Measurements from ENCODE around the gene SIGLEC8. TPM values are rescaled to one million over a fixed set of nuclear protein-coding genes. Genes with fewer than 3 reads are reported as not detected.
"Not testable (repeated sequence)": the region's sequence is repeated elsewhere in the genome, so short reads cannot be mapped to it uniquely, and the experiment has no call there.

SIGLEC8 gene
- total RNA-seq, 1 donor from 2014 or later, result not detected

- Mint-ChIP-seq H3K27ac (no peak overlapping the region), H3K4me1 (ENCODE audit: low read depth) (no peaks in the 10 kb centered on the region), H3K27me3 (peaks cover 64% of the 10 kb centered on the region), H3K4me3 (ENCODE audit: low read depth) (no peak overlapping the region), H3K36me3 (ENCODE audit: insufficient read depth) (no peaks in the 10 kb centered on the region), H3K9me3 (ENCODE audit: low read depth) (no peaks in the 10 kb centered on the region)
- no peak for TF ChIP-seq CTCF (IDR thresholded peaks at IDR 0.05; ENCODE audit: unreplicated experiment)
- DNase-seq (ENCODE audit: low spot score, unreplicated experiment), result no peak
Observed at GRCh38 chr19:51468545-51468920, 10.3 kb upstream of the SIGLEC8 start.

- TF ChIP-seq CTCF (IDR thresholded peaks at IDR 0.05; ENCODE audit: unreplicated experiment), result no peak
- Mint-ChIP-seq H3K27ac (no peak overlapping the region), H3K36me3 (ENCODE audit: insufficient read depth) (no peaks in the 10 kb centered on the region), H3K27me3 (peaks cover 67% of the 10 kb centered on the region), H3K4me3 (ENCODE audit: low read depth) (no peak overlapping the region), H3K4me1 (ENCODE audit: low read depth) (no peaks in the 10 kb centered on the region), H3K9me3 (ENCODE audit: low read depth) (no peaks in the 10 kb centered on the region)
- DNase-seq (ENCODE audit: low spot score, unreplicated experiment), result no peak
Observed at GRCh38 chr19:51467864-51468544, 9.8 kb upstream of the SIGLEC8 start.

- Mint-ChIP-seq H3K36me3 (ENCODE audit: insufficient read depth) (no peaks in the 10 kb centered on the region), H3K27me3 (peaks cover 59% of the 10 kb centered on the region), H3K27ac (no peak overlapping the region)
Observed at GRCh38 chr19:51466723-51467122, 8.5 kb upstream of the SIGLEC8 start.

GRCh38 chr19:51463976-51464581, 5.8 kb upstream of the SIGLEC8 start:
- H3K27me3 Mint-ChIP-seq, result peaks cover 56% of the 10 kb centered on the region
- not testable (repeated sequence) for H3K4me3 Mint-ChIP-seq (ENCODE audit: low read depth)

More at GRCh38 chr19:51466723-51467122, 8.5 kb upstream of the SIGLEC8 start:
- no peak for TF ChIP-seq CTCF (IDR thresholded peaks at IDR 0.05; ENCODE audit: unreplicated experiment)
- Mint-ChIP-seq H3K4me3 (ENCODE audit: low read depth) (no peak overlapping the region), H3K9me3 (ENCODE audit: low read depth) (no peaks in the 10 kb centered on the region), H3K4me1 (ENCODE audit: low read depth) (no peaks in the 10 kb centered on the region)
- DNase-seq (ENCODE audit: low spot score, unreplicated experiment), result no peak

GRCh38 chr19:51462681-51463080, 4.4 kb upstream of the SIGLEC8 start:
- Mint-ChIP-seq H3K9me3 (ENCODE audit: low read depth) (no peaks in the 10 kb centered on the region), H3K4me1 (ENCODE audit: low read depth) (no peaks in the 10 kb centered on the region), H3K36me3 (ENCODE audit: insufficient read depth) (no peaks in the 10 kb centered on the region), H3K4me3 (ENCODE audit: low read depth) (no peak overlapping the region), H3K27me3 (peaks cover 46% of the 10 kb centered on the region), H3K27ac (no peak overlapping the region)
- no peak for TF ChIP-seq CTCF (IDR thresholded peaks at IDR 0.05; ENCODE audit: unreplicated experiment)
- no peak for DNase-seq (ENCODE audit: low spot score, unreplicated experiment)

More at GRCh38 chr19:51463976-51464581, 5.8 kb upstream of the SIGLEC8 start:
- not testable (repeated sequence) for DNase-seq (ENCODE audit: low spot score, unreplicated experiment); H3K9me3 Mint-ChIP-seq (ENCODE audit: low read depth); H3K4me1 Mint-ChIP-seq (ENCODE audit: low read depth); H3K27ac Mint-ChIP-seq; H3K36me3 Mint-ChIP-seq (ENCODE audit: insufficient read depth)

GRCh38 chr19:51462276-51462675, 4.0 kb upstream of the SIGLEC8 start:
- TF ChIP-seq CTCF (IDR thresholded peaks at IDR 0.05; ENCODE audit: unreplicated experiment), result no peak
- DNase-seq (ENCODE audit: low spot score, unreplicated experiment), result no peak
- H3K4me1 Mint-ChIP-seq (ENCODE audit: low read depth), result no peaks in the 10 kb centered on the region
- H3K9me3 Mint-ChIP-seq (ENCODE audit: low read depth), result no peaks in the 10 kb centered on the region
- H3K36me3 Mint-ChIP-seq (ENCODE audit: insufficient read depth), result no peaks in the 10 kb centered on the region
- H3K27me3 Mint-ChIP-seq, result peaks cover 42% of the 10 kb centered on the region
- H3K27ac Mint-ChIP-seq, result no peak overlapping the region
- H3K4me3 Mint-ChIP-seq (ENCODE audit: low read depth), result no peak overlapping the region

Data from progenitor cell of endocrine pancreas (in vitro differentiated cells).